ENCODE results near the gene KCNC1.

- TF ChIP-seq CTCF (IDR thresholded peaks at IDR 0.05) (no peak), ZFX (IDR thresholded peaks at IDR 0.05; ENCODE audit: borderline replicate concordance) (no peak)
These were observed 75.5 kb downstream of the KCNC1 start for GRCh38 chr11:17810041-17810440.
